DMS 273 treated with DMSO at 0.1 percent for 48 hours (cell line): ENCODE measurements around the gene MED9.

Experiments
- DNase-seq: peaks from one replicate; lab custom pipeline; 2025; lab: John Stamatoyannopoulos, UW

The MED9 gene

GRCh38 chr17:17538417-17539391 lies 61.9 kb downstream of the MED9 start:
- no peak for DNase-seq

GRCh38 chr17:17539591-17539990 lies 62.8 kb downstream of the MED9 start:
- no peak for DNase-seq

- DNase-seq, result no peak
Observed at GRCh38 chr17:17540278-17540906, 63.6 kb downstream of the MED9 start.

DNA sequence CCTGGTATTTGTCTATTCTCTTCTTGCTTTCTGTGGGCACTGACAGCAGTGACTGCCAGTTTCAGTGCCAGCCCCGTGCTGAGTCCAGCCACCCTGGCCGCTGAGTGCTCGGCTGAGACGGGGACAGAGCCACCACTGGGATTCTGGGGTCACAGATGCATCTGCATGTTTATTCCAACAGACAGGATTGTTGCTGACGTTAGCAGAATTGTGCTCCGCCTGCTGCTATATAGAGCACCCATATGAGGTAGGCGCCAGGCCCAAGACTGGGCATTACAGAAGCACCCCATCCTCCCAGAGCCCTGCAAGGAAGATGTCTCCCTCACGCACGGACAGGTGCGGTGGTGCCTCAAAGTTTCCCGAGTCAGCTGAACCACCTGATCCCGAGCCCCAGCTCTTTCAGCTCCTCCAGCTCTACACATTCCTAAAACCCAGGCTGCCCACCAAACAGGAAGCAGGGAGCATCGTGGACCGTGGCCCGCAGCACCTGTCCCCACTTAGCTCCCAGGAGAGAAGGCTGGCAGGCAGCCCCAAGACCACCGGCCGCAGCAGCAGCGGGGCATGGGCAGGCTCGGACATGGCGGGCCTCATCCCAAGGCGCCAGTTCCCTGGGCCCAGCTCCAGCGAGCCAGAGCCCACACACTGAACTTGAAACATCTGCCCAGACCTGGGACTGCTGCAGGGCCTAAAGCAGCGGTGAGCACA lies 64.3 kb downstream of the MED9 start:
- DNase-seq, result peak; percentile 4

DNA sequence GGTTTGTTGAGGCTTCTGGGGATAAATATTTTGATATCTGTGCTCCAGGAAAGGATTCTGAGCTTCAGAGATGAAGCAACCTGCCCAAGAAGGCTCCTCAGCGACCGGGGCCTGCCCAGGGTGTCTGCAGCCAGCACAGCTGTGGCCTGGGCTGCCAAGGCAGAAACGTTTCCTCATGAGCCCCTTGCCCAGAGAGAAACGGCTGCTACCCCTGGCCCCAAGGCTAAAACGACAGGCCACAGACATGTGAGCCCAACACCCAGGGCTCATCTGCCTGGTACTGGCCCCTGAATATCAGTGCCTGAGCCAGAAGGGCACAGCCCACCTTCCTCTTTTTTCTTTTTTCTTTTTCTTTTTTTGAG lies 64.8 kb downstream of the MED9 start:
- no peak for DNase-seq
